ENCODE results near the gene RPS6KA5.

- TF ChIP-seq POLR2A (IDR thresholded peaks at IDR 0.05) (no peak), CTCF (IDR thresholded peaks at IDR 0.05) (no peak)
These were observed 249.6 kb downstream of the RPS6KA5 start for GRCh38 chr14:90810806-90811205.

Measured in breast epithelium (tissue), 3 donors.